Measurements from ENCODE around the gene PNPLA6. TPM values are rescaled to one million over a fixed set of nuclear protein-coding genes. Genes with fewer than 3 reads are reported as not detected.
A peak's percentile ranks its signal among the peaks of the same experiment; 100 is the strongest.

PNPLA6 gene
- total and polyA plus RNA-seq, 3 experiments from 2014 or later, result 17.1 to 117 (median 112) TPM

DNA sequence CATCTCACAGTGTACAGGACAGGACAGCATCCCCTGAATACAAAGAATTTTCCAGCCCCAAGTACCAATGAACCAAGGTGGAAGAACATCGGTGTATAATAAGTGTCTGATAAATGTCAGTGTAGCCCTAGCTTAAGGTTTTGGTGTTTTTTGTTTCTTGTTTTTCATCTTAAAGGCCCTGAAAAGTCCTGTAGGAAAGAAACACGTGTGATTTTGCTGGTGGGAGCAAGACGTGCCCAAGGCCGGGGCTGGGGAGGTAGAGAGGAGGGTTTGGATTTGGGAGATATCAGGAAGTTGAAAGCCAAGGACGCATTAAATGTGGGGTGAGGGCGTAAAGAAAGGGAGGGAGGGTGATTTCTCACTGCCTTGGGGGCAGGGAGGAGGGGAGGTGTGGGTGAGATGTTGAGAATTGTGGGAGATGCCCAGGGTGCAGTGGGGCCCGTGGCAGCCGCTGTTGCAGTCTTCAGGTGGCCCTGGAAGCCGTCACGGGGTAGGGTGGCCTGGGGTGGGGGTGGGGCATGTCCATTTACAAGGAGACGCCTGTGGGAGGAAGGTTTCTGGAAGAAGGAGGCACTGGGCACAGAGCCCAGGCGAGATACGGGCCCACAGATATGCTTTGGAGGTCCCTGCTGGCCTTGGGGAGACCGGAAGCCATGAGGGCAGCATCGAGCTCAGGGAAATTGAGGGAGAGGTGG is 66.9 kb downstream of the PNPLA6 start:
- ChIA-PET CTCF (no interaction called here), POLR2A (no interaction called here)

GRCh38 chr19:7602935-7603497 is 67.5 kb downstream of the PNPLA6 start:
- no peak overlapping the region for H3K4me3 Mint-ChIP-seq
- H3K9me3 Mint-ChIP-seq, result peaks cover 0 to 2% (median 0%) of the 10 kb centered on the region in 5 donors
- POLR2A ChIA-PET, result no interaction called here
- Histone ChIP-seq H3K9me3 (ENCODE audit: low read length) (no peaks in the 10 kb centered on the region), H3K27ac (ENCODE audit: low read depth, low read length) (no peak overlapping the region), H3K4me1 (ENCODE audit: insufficient read depth, low read length) (no peaks in the 10 kb centered on the region), H3K4me3 (ENCODE audit: low read length) (no peak overlapping the region), H3K36me3 (ENCODE audit: insufficient read depth, low read length) (no peaks in the 10 kb centered on the region), H3K27me3 (ENCODE audit: insufficient read depth, low read length, poor library complexity, severe bottlenecking) (peaks cover 2% of the 10 kb centered on the region)
- H3K27me3 Mint-ChIP-seq, result peaks cover 6 to 23% of the 10 kb centered on the region in 2 donors
- CTCF ChIA-PET, result no interaction called here
- DNase-seq, result no peak
- no peaks in the 10 kb centered on the region for H3K4me1 Mint-ChIP-seq
- H3K27ac Mint-ChIP-seq, result no peak overlapping the region
- H3K36me3 Mint-ChIP-seq, result no peaks in the 10 kb centered on the region

More for the DNA sequence above, 66.9 kb downstream of the PNPLA6 start:
- Mint-ChIP-seq H3K9me3 (peaks cover 0 to 2% (median 0%) of the 10 kb centered on the region in 5 donors), H3K4me1 (no peaks in the 10 kb centered on the region), H3K36me3 (no peaks in the 10 kb centered on the region), H3K27ac (peak overlapping the region in 1 of 8 donors; percentile 16), H3K27me3 (peaks cover 12 to 29% of the 10 kb centered on the region in 2 donors), H3K4me3 (no peak overlapping the region)
- Histone ChIP-seq H3K27me3 (ENCODE audit: insufficient read depth, low read length, poor library complexity, severe bottlenecking) (peaks cover 7% of the 10 kb centered on the region), H3K27ac (ENCODE audit: low read depth, low read length) (no peak overlapping the region), H3K9me3 (ENCODE audit: low read length) (no peaks in the 10 kb centered on the region), H3K36me3 (ENCODE audit: insufficient read depth, low read length) (no peaks in the 10 kb centered on the region), H3K4me1 (ENCODE audit: insufficient read depth, low read length) (no peaks in the 10 kb centered on the region), H3K4me3 (ENCODE audit: low read length) (no peak overlapping the region)
- DNase-seq, result no peak

DNA sequence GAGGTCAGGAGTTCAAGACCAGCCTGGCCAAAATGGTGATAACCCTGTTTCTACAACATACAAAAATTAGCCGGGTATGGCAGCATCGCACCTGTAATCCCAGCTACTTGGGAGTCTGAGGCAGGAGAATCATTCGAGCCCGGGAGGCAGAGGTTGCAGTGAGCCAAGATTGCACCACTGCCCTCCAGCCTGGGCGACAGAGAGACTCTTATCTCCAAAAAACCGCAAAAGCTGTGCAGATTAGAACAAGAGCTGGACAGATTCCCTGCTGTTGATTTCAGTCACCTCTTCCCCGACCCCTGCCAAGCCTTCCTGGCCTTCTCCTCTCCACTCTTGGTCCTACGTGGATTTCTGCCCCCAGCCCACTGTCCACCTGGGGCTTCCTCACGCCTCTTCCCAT is 68.4 kb downstream of the PNPLA6 start:
- H3K4me3 Mint-ChIP-seq, result no peak overlapping the region
- peaks cover 0 to 2% (median 0%) of the 10 kb centered on the region in 5 donors for H3K9me3 Mint-ChIP-seq
- no peak for DNase-seq
- H3K36me3 ChIP-seq (ENCODE audit: insufficient read depth, low read length), result no peaks in the 10 kb centered on the region
- no peaks in the 10 kb centered on the region for H3K9me3 ChIP-seq (ENCODE audit: low read length)
- H3K4me1 ChIP-seq (ENCODE audit: insufficient read depth, low read length), result no peaks in the 10 kb centered on the region
- H3K36me3 Mint-ChIP-seq, result no peaks in the 10 kb centered on the region
- peaks cover 2 to 23% of the 10 kb centered on the region in 2 donors for H3K27me3 Mint-ChIP-seq
- no peak overlapping the region for H3K4me3 ChIP-seq (ENCODE audit: low read length)
- ChIA-PET POLR2A (no interaction called here), CTCF (interaction anchor here (0.9 kb wide), 1 partner anchor 36 kb away, joined by 3 read pairs; no protein-coding TSS in a partner anchor)
- H3K4me1 Mint-ChIP-seq, result no peaks in the 10 kb centered on the region
- H3K27ac ChIP-seq (ENCODE audit: low read depth, low read length), result no peak overlapping the region
- H3K27me3 ChIP-seq (ENCODE audit: insufficient read depth, low read length, poor library complexity, severe bottlenecking), result no peaks in the 10 kb centered on the region
- no peak overlapping the region for H3K27ac Mint-ChIP-seq

- DNase-seq, result no peak
- H3K4me3 Mint-ChIP-seq, result no peak overlapping the region
- Histone ChIP-seq H3K36me3 (ENCODE audit: insufficient read depth, low read length) (no peaks in the 10 kb centered on the region), H3K9me3 (ENCODE audit: low read length) (no peaks in the 10 kb centered on the region), H3K4me1 (ENCODE audit: insufficient read depth, low read length) (no peaks in the 10 kb centered on the region), H3K4me3 (ENCODE audit: low read length) (no peak overlapping the region), H3K27me3 (ENCODE audit: insufficient read depth, low read length, poor library complexity, severe bottlenecking) (no peaks in the 10 kb centered on the region), H3K27ac (ENCODE audit: low read depth, low read length) (no peak overlapping the region)
- peaks cover 2 to 23% of the 10 kb centered on the region in 2 donors for H3K27me3 Mint-ChIP-seq
- ChIA-PET CTCF (no interaction called here), POLR2A (no interaction called here)
- H3K27ac Mint-ChIP-seq, result no peak overlapping the region
- no peaks in the 10 kb centered on the region for H3K36me3 Mint-ChIP-seq
- peaks cover 0 to 2% (median 0%) of the 10 kb centered on the region in 5 donors for H3K9me3 Mint-ChIP-seq
- H3K4me1 Mint-ChIP-seq, result no peaks in the 10 kb centered on the region
These were observed 70.1 kb downstream of the PNPLA6 start for GRCh38 chr19:7605490-7606222.

DNA sequence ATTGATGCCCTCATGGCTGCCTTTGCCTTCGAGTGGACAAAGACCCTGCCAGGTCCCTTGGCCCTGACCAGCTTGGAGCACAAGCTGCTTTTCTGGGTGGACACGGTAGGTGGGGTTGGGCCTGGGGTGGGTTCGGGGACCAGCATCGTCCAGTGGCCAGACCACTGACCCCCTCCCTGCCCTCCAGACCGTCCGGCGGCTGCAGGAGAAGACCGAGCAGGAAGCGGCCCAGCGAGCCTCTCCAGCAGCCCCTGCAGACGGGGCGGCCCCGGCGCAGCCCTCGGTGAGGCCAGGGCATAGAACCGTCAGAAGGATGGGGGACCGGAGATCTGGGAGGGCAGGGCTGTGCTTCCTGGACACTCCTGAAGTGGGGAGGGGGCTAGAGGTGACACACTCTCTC is 70.8 kb downstream of the PNPLA6 start:
- Histone ChIP-seq H3K4me1 (ENCODE audit: insufficient read depth, low read length) (no peaks in the 10 kb centered on the region), H3K36me3 (ENCODE audit: insufficient read depth, low read length) (no peaks in the 10 kb centered on the region), H3K9me3 (ENCODE audit: low read length) (no peaks in the 10 kb centered on the region), H3K27ac (ENCODE audit: low read depth, low read length) (no peak overlapping the region), H3K4me3 (ENCODE audit: low read length) (no peak overlapping the region), H3K27me3 (ENCODE audit: insufficient read depth, low read length, poor library complexity, severe bottlenecking) (no peaks in the 10 kb centered on the region)
- H3K9me3 Mint-ChIP-seq, result peaks cover 0 to 2% (median 0%) of the 10 kb centered on the region in 5 donors
- peaks cover 2 to 23% of the 10 kb centered on the region in 2 donors for H3K27me3 Mint-ChIP-seq
- CTCF ChIA-PET, result no interaction called here
- H3K4me3 Mint-ChIP-seq, result no peak overlapping the region
- H3K4me1 Mint-ChIP-seq, result no peaks in the 10 kb centered on the region
- POLR2A ChIA-PET, result no interaction called here
- no peak overlapping the region for H3K27ac Mint-ChIP-seq
- DNase-seq, result no peak
- H3K36me3 Mint-ChIP-seq, result no peaks in the 10 kb centered on the region

DNA sequence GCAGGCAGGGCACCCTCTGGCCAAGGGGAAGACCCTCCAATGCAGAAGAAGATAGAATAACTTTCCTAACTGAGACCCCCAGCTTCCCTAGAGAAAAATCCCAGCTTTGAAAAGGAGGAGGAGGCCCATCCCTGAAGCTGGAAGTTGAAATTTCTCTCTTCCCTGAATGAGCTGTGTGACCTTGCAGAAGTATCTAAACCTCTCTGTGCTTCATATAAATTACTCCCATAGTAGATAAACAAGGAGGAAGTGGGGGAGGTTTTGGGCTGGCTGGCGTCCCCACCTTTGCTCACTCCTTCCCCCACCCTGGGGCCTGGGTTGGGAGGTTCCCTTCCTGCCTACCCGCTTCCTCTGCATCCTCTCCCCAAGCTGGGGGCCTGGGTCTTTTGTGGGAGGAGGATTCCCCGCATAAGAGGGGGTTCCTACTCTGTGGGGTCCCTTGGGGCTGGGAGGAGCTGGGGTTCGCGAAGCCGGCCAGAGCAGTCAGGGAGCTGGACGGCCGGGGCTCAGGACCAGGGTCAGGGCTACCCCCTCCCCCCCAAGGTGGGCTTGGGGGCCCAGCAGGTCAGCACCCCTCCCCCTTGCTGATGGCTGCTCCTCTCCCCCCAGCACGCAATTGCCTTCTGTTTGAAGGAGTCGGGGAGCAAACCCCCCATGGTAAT is 71.8 kb downstream of the PNPLA6 start:
- Histone ChIP-seq H3K4me1 (ENCODE audit: insufficient read depth, low read length) (no peaks in the 10 kb centered on the region), H3K4me3 (ENCODE audit: low read length) (no peak overlapping the region), H3K27ac (ENCODE audit: low read depth, low read length) (no peak overlapping the region), H3K36me3 (ENCODE audit: insufficient read depth, low read length) (no peaks in the 10 kb centered on the region), H3K27me3 (ENCODE audit: insufficient read depth, low read length, poor library complexity, severe bottlenecking) (no peaks in the 10 kb centered on the region), H3K9me3 (ENCODE audit: low read length) (no peaks in the 10 kb centered on the region)
- DNase-seq, result no peak
- no peak overlapping the region for H3K27ac Mint-ChIP-seq
- POLR2A ChIA-PET, result no interaction called here
- peaks cover 2 to 18% of the 10 kb centered on the region in 2 donors for H3K27me3 Mint-ChIP-seq
- CTCF ChIA-PET, result no interaction called here
- H3K36me3 Mint-ChIP-seq, result no peaks in the 10 kb centered on the region
- no peaks in the 10 kb centered on the region for H3K4me1 Mint-ChIP-seq
- H3K9me3 Mint-ChIP-seq, result peaks cover 0 to 2% (median 0%) of the 10 kb centered on the region in 5 donors
- no peak overlapping the region for H3K4me3 Mint-ChIP-seq

DNA sequence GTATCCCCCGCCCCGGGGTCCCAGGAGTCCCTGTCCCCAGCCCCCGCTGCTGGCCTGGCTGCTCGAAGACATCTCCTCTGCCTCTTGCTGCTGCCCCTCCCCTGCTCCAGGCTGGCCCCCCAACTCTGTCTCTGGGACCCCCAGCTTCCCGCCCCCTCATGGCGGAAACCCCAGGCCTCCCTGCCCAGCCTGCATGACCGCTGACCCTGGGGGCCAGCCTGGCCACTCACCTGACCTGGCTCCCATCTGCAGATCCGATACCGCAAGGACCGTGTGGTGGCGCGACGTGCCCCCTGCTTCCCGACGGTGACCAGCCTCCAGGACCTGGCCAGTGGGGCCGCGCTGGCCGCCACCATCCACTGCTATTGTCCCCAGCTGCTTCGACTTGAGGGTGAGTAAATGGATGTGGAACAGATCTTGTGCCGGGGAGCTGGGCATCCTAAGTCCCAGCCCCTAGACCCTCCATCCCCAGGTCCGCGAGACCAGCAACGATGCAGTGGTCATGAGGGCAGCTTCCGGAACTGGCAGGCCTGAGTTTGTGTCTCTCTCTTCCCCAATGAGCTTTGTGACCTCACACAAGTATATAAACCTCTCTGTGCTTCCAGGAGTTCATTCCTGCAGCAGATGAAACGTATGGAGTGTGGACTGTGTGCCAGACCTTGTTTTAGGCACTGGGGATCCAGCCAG is 72.5 kb downstream of the PNPLA6 start:
- Histone ChIP-seq H3K27me3 (ENCODE audit: insufficient read depth, low read length, poor library complexity, severe bottlenecking) (no peaks in the 10 kb centered on the region), H3K36me3 (ENCODE audit: insufficient read depth, low read length) (no peaks in the 10 kb centered on the region), H3K4me1 (ENCODE audit: insufficient read depth, low read length) (no peaks in the 10 kb centered on the region), H3K27ac (ENCODE audit: low read depth, low read length) (no peak overlapping the region), H3K9me3 (ENCODE audit: low read length) (no peaks in the 10 kb centered on the region), H3K4me3 (ENCODE audit: low read length) (no peak overlapping the region)
- no peaks in the 10 kb centered on the region for H3K4me1 Mint-ChIP-seq
- no peak overlapping the region for H3K4me3 Mint-ChIP-seq
- ChIA-PET POLR2A (no interaction called here), CTCF (no interaction called here)
- H3K27ac Mint-ChIP-seq, result no peak overlapping the region
- H3K27me3 Mint-ChIP-seq, result peaks cover 2 to 17% of the 10 kb centered on the region in 2 donors
- H3K36me3 Mint-ChIP-seq, result no peaks in the 10 kb centered on the region
- peak in 1 of 5 donors; percentile 44 for DNase-seq
- peaks cover 0 to 2% (median 0%) of the 10 kb centered on the region in 5 donors for H3K9me3 Mint-ChIP-seq

Data from CD8-positive, alpha-beta memory T cell (primary cell).